ENCODE measurements around the gene NABP2. TPM values are rescaled to one million over a fixed set of nuclear protein-coding genes. Genes with fewer than 3 reads are reported as not detected.
"Not testable (repeated sequence)": the region's sequence is repeated elsewhere in the genome, so short reads cannot be mapped to it uniquely, and the experiment has no call there.

NABP2 gene
- total RNA-seq (10 to 100 TPM; 12.5 to 19.4 TPM), total RNA-seq (12.7 to 26.8 reads per million in 2 donors)

DNA sequence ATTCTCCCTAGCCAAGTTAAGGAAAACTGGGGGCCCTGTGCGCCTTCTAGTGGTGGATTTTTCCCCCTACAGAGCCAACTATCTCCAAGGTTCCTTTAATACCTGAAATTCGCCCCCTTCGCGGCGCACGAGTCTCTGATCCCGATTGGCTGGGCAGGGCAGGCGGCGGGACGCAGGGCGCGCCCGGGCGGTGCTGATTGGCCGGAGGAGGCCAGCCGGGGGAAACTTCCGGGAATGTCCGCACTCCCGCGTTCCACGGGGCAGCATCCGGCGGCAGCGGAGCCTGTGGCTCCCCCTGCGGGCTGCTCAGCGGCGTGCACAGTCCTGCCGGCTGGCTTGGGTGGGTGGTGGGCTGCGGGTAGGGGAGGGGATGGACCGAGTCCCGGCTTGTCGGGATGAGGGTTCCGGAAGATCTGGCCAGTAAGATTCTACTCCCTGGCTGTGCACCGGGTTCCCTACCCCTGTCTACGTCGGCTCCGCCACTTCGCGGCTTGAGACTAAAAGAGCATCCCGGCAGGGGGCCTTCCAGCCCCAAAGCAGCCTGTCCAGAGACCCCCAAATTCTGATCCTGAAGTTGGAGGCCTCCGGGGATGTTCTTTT is at the start of gene NABP2:
Gene NABP2 (plus strand): TSS at position 241 of the 600 bp plus-strand sequence. CDS start 515 bp downstream, outside the sequence.
- DNase-seq, result peak; percentile 79 to 91 (median 91)
- no peaks in the 10 kb centered on the region for H3K27me3 Mint-ChIP-seq
- peak; percentile 77 for ATAC-seq
- no peaks in the 10 kb centered on the region for H3K9me3 ChIP-seq (ENCODE audit: control insufficient read depth, low read length, poor library complexity, severe bottlenecking)
- peaks cover 40% of the 10 kb centered on the region for H3K4me1 Mint-ChIP-seq
- H3K36me3 Mint-ChIP-seq (ENCODE audit: low read depth), result no peaks in the 10 kb centered on the region
- H3K4me3 Mint-ChIP-seq, result peak within 1 kb of the TSS; percentile 85
- peak within 1 kb of the TSS; percentile 99 for H3K27ac Mint-ChIP-seq

DNA sequence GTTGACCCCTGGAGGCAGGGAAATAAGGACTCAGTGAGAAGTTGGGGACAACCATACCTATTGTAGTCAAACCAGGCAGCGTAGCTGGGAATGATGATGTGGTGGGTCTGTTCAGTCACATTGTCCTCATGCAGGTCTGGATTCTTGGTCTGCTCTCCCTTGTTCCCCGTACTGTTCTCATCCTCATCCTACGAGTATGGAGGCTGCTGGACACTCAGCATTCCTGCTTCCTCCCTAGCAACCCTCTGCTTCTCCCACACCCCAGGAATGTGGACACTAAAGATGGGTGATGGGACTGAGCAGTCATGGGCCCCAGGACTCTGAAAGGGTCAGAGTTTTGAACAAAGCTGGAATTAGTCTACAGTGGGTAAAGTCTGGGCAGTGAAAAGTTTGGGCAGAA is 45.8 kb upstream of the NABP2 start:
- Mint-ChIP-seq H3K4me1 (peaks cover 4% of the 10 kb centered on the region), H3K27ac (peak overlapping the region; percentile 90), H3K4me3 (no peak overlapping the region), H3K27me3 (no peaks in the 10 kb centered on the region), H3K36me3 (ENCODE audit: low read depth) (peaks cover 10% of the 10 kb centered on the region)
- no peaks in the 10 kb centered on the region for H3K9me3 ChIP-seq (ENCODE audit: control insufficient read depth, low read length, poor library complexity, severe bottlenecking)
- ATAC-seq, result no peak
- no peak for DNase-seq

DNA sequence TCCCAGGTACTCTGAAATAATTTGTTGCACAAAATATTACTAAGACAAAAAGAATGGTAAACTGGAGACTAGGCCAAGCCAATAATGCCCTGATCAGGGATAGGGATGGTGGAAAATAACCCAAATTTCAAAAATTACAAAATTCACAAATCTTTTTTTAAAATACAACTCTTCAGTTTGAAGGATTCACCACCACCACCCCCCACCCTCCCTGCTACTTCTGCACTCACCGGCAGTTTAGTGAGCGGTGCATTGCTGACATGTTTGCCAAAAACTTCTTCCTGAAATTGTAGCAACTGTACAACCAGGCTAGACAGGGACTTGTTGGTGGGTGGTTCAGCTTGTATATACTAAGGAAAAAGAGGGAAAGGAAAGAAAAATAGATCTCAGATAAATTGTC is 37.2 kb upstream of the NABP2 start:
- H3K36me3 Mint-ChIP-seq (ENCODE audit: low read depth), result peaks cover 8% of the 10 kb centered on the region
- H3K4me3 Mint-ChIP-seq, result no peak overlapping the region

DNA sequence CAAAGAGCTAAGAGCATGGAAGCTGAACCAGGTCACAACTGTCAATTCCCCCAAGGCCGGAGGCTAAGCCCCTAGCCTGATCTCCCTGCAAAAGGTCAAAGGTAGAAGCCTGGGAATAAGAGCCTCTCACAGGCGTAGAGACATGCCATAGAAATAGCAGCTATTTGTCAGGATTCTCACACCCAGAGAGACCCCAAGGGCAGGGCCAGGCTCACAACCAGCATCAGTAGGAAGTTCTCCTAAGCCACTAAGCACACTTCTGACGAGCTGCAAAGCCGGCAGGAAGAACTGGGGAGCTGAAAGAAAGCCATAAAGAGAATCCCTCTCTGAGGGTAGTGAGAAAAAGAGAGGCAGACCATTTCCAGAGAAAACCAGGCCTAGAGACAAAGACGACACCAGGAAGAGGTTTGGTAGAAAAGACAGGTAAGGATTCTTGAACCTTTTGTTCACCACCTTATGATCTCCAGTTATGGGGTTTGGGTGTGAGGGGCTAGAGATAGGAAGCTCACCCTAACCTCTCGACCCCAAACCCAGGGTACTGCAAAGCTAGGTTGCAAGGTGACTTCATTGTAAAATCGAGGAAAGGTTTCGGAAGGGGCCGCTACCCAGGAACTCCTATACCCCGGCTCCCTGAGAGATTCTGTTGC is 35.9 kb upstream of the NABP2 start:
- peak overlapping the region; percentile 99 for H3K4me3 Mint-ChIP-seq
- peaks cover 8% of the 10 kb centered on the region for H3K36me3 Mint-ChIP-seq (ENCODE audit: low read depth)
- DNase-seq, result no peak
- peaks cover 42% of the 10 kb centered on the region for H3K4me1 Mint-ChIP-seq
- H3K27me3 Mint-ChIP-seq, result peaks cover 4% of the 10 kb centered on the region
- H3K27ac Mint-ChIP-seq, result peak overlapping the region; percentile 95
- H3K9me3 ChIP-seq (ENCODE audit: control insufficient read depth, low read length, poor library complexity, severe bottlenecking), result no peaks in the 10 kb centered on the region
- ATAC-seq, result no peak

More for the DNA sequence above, 37.2 kb upstream of the NABP2 start:
- peaks cover 4% of the 10 kb centered on the region for H3K27me3 Mint-ChIP-seq
- ATAC-seq (no peak), DNase-seq (no peak)
- peak overlapping the region; percentile 95 for H3K27ac Mint-ChIP-seq
- H3K4me1 Mint-ChIP-seq, result peaks cover 36% of the 10 kb centered on the region
- no peaks in the 10 kb centered on the region for H3K9me3 ChIP-seq (ENCODE audit: control insufficient read depth, low read length, poor library complexity, severe bottlenecking)

DNA sequence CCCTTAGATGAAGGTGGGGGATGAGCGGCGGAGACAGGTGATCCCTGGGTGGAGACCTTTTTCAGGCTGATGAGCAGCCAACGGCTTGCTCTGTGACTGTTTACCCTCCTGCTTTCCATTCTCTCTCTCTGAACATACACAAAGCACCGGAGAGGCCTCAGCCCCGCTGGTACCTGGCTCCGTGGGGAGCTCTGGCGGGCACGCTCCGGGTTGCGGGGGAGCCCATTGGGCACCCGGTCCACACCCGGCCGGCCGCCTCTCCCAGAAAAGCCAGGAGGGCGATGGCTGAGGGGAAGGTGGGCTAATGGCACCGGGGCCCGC is 35.4 kb upstream of the NABP2 start:
- peak overlapping the region; percentile 99 for H3K4me3 Mint-ChIP-seq
- H3K36me3 Mint-ChIP-seq (ENCODE audit: low read depth), result peaks cover 8% of the 10 kb centered on the region
- DNase-seq (peak in 1 of 3 donors; percentile 10), ATAC-seq (peak; percentile 6)
- H3K27ac Mint-ChIP-seq, result peak overlapping the region; percentile 95
- no peaks in the 10 kb centered on the region for H3K9me3 ChIP-seq (ENCODE audit: control insufficient read depth, low read length, poor library complexity, severe bottlenecking)
- peaks cover 46% of the 10 kb centered on the region for H3K4me1 Mint-ChIP-seq
- peaks cover 4% of the 10 kb centered on the region for H3K27me3 Mint-ChIP-seq

DNA sequence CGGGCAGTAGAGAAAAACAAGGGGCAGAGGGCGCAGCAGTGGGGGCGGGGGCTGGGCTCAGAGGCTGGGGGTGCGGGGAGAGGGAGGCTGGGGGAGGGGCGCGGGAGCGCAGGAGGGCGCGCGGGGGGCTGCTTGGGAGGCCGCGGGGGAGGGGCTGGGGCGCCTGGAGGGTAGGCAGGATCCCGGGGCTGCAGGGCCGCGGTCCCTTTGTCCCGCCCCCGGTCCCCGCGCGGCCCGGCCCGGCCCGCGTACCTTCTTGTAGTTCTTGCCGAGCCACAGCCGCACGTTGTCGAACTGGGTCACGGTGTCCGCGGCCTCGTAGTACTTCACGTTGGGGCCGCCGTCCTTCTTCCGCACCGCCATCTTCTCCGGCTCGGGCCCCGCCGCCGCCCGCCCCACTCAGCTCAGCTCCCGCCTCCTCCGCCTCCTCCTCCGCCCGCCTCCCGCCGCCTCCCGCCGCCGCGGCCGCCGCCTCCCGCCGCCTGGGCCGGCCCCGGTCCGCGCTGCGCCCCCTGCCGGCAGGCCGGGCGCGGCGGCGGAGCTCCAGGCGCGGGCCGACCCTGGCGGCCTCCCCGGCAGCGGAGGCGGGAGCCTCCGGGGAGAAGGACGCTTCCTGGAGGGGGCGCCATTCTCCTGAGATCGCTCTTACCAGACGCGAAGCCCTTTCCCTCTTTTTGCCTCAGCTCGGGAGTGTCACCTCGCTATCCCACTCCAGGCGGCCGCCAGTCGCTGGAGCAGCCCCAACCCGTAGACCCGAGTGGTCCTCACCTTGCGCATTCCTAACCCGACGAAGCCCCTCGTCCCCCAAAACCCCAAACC is 34.8 kb upstream of the NABP2 start, which contains the start of gene SMARCC2:
Gene SMARCC2 (minus strand): TSS at position 385 of the 819 bp plus-strand sequence. CDS start 22 bp downstream, at position 363.
- peak; percentile 87 for ATAC-seq

DNA sequence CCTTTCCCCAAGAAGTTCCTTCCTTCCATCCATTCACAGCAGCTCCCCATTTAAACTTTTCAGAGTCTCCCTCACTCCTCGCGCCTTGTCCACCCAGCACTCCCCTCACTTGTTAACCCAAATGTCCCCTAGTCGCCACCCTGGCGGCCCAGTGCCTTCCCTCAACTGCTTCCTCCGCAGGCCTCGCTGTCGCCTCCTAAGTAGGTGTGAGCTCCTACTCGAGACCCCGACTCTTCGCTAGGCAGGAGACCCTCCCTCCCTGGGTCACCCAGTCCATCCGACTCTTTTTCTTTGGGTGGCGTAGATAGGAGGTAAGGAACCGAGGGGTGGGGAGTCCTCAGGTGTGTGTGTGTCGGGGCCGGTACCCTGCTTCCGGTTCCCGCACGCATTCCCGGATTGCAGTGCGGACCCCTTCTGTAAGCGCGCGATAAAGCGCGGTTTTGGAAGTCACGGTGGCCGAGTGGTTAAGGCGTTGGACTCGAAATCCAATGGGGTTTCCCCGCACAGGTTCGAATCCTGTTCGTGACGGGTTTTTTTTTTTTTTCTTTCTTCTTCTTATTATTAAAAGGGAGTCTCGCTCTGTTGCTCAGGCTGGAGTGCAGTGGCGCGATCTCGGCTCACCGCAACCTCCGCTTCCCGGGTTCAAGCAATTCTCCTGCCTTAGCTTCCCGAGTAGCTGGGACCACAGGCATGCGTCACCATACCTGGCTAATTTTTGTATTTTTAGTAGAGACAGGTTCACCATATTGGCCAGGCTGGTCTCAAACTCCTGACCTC is 34.0 kb upstream of the NABP2 start:
- H3K4me3 Mint-ChIP-seq, result peak overlapping the region; percentile 99
- H3K27me3 Mint-ChIP-seq, result peaks cover 4% of the 10 kb centered on the region
- H3K27ac Mint-ChIP-seq, result peak overlapping the region; percentile 100
- peaks cover 15% of the 10 kb centered on the region for H3K36me3 Mint-ChIP-seq (ENCODE audit: low read depth)
- H3K9me3 ChIP-seq (ENCODE audit: control insufficient read depth, low read length, poor library complexity, severe bottlenecking), result no peaks in the 10 kb centered on the region
- ATAC-seq, result peak; percentile 32
- DNase-seq, result peak; percentile 41 to 61 (median 59)
- H3K4me1 Mint-ChIP-seq, result peaks cover 52% of the 10 kb centered on the region

More for the DNA sequence above, 34.8 kb upstream of the NABP2 start, which contains the start of gene SMARCC2:
- Mint-ChIP-seq H3K27ac (peak within 1 kb of the TSS; percentile 100), H3K27me3 (peaks cover 4% of the 10 kb centered on the region), H3K4me1 (peaks cover 48% of the 10 kb centered on the region), H3K4me3 (peak within 1 kb of the TSS; percentile 99), H3K36me3 (ENCODE audit: low read depth) (peaks cover 11% of the 10 kb centered on the region)
- no peaks in the 10 kb centered on the region for H3K9me3 ChIP-seq (ENCODE audit: control insufficient read depth, low read length, poor library complexity, severe bottlenecking)
- peak; percentile 81 to 91 (median 87) for DNase-seq

DNA sequence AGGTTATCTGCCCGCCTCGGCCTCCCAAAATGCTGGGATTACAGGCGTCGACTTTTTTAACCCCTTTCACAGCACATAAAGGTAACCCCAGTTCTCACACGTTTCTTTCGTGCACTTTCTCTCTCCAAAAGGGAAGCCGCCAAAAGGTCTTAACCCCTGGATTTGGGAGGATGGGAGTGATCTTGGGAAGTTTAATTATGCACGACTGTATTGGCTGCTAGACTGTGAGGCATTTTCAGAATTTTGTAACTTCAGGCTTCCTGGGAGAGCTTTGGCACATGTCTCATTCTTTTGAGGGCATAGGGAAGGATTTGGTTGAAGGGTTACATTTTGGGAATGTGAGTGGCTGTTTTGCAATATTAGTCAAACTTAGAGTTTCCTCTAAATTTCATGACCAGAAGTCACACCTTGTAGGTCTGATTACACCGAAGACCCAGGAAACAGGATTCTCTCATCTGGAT is 33.4 kb upstream of the NABP2 start:
- ATAC-seq (no peak), DNase-seq (no peak)
- peaks cover 50% of the 10 kb centered on the region for H3K4me1 Mint-ChIP-seq
- H3K4me3 Mint-ChIP-seq, result peak overlapping the region; percentile 99
- H3K27ac Mint-ChIP-seq, result peak overlapping the region; percentile 100
- H3K36me3 Mint-ChIP-seq (ENCODE audit: low read depth), result peaks cover 15% of the 10 kb centered on the region
- H3K27me3 Mint-ChIP-seq, result peaks cover 4% of the 10 kb centered on the region
- no peaks in the 10 kb centered on the region for H3K9me3 ChIP-seq (ENCODE audit: control insufficient read depth, low read length, poor library complexity, severe bottlenecking)

DNA sequence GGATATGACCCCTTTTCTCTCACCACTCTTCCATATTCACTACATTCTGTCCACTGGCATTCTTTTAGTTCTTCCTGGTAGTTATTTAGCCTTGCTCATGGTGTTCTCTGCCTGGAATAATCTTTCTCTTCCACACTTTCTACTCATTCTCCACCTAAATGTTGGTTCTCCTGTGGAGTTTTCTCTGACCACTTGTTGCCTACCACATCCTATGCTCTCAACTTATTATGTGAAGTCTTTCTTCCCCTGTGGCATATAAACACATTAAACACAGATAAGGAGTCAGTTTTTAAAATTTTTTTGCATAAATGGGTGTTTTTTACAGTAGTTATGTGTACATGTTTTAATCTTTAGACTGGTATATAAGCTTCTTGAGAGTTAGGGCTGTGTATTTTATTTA is 31.6 kb upstream of the NABP2 start:
- ATAC-seq, result no peak
- peaks cover 13% of the 10 kb centered on the region for H3K36me3 Mint-ChIP-seq (ENCODE audit: low read depth)
- H3K27ac Mint-ChIP-seq, result peak overlapping the region; percentile 79
- H3K27me3 Mint-ChIP-seq, result peaks cover 4% of the 10 kb centered on the region
- H3K4me3 Mint-ChIP-seq, result peak overlapping the region; percentile 61
- DNase-seq, result no peak
- H3K4me1 Mint-ChIP-seq, result peaks cover 39% of the 10 kb centered on the region
- H3K9me3 ChIP-seq (ENCODE audit: control insufficient read depth, low read length, poor library complexity, severe bottlenecking), result no peaks in the 10 kb centered on the region

DNA sequence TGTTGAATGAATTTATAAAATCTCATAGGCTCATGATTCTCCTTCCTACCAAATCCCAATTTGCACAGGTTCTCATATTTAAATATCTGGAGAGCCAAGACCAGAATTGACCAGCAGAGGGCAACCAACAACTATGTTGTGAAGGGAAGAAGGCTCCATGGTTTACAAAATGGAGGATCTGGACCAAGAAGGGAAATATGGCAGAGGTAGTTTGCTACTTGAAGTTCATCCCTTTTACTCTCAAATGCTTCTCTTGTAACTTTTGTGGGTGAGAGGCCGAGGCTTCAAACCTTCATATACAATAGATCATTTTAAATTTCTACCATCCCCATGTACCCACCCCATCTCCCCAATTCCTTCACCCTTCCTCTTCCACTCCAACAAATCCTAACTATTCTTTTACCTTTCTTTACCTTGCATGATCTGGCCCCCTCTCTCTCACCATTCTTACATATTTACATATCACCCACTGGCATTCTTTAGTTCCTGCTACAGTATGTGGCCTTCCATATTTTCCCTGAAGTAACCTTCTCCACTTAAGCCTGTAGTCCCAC is 31.0 kb upstream of the NABP2 start:
- H3K36me3 Mint-ChIP-seq (ENCODE audit: low read depth), result peaks cover 13% of the 10 kb centered on the region

DNA sequence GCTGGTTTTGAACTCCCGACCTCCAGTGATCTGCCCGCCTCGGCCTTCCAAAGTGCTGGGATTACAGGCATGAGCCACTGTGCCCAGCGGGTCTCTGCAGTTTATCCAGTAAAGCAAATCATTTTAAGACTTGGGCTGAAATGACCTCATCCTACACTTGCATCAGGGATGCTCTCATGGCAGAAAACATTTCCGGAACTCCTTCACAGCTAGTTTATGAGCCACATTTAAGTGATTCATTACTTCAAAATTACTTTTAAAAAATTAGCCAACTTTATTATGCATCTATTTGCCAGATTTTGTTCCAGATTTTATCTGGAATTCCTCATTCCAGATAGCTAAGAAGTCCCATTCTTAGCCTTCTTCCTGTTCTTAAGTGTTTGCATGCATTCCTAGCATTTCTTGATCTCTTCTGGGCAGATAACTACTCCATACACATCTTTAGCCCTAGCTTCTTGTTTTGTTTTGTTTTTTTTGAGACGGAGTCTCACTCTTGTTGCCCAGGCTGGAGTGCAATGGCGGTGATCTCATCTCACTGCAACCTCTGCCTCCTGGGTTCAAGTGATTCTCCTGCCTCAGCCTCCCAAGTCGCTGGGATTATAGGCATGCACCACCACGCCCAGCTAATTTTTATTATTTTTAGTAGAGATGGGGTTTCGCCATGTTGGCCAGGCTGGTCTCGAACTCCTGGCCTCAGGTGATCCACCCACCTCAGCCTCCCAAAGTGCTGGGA is 27.2 kb upstream of the NABP2 start:
- ATAC-seq; H3K4me3 Mint-ChIP-seq; H3K36me3 Mint-ChIP-seq (ENCODE audit: low read depth); H3K9me3 ChIP-seq (ENCODE audit: control insufficient read depth, low read length, poor library complexity, severe bottlenecking); H3K27ac Mint-ChIP-seq; H3K27me3 Mint-ChIP-seq; DNase-seq: not testable (repeated sequence)
- peaks cover 16% of the 10 kb centered on the region for H3K4me1 Mint-ChIP-seq

More for the DNA sequence above, 31.0 kb upstream of the NABP2 start:
- Mint-ChIP-seq H3K27me3 (peaks cover 4% of the 10 kb centered on the region), H3K4me1 (peaks cover 34% of the 10 kb centered on the region), H3K27ac (peak overlapping the region; percentile 79), H3K4me3 (peak overlapping the region; percentile 4)
- ATAC-seq (no peak), DNase-seq (peak; percentile 25 to 62 (median 34))
- H3K9me3 ChIP-seq (ENCODE audit: control insufficient read depth, low read length, poor library complexity, severe bottlenecking), result no peaks in the 10 kb centered on the region

All from T-helper 17 cell (primary cell).